ENCODE measurements around the gene SETD3.

SETD3 gene

GRCh38 chr14:99459481-99460100 lies 21.1 kb downstream of the SETD3 start:
- no peak for DNase-seq (ENCODE audit: low read depth)

GRCh38 chr14:99454246-99454645 lies 26.4 kb downstream of the SETD3 start:
- no peak for DNase-seq (ENCODE audit: low read depth)

GRCh38 chr14:99452968-99453367 lies 27.7 kb downstream of the SETD3 start:
- DNase-seq (ENCODE audit: low read depth): no peak

DNA sequence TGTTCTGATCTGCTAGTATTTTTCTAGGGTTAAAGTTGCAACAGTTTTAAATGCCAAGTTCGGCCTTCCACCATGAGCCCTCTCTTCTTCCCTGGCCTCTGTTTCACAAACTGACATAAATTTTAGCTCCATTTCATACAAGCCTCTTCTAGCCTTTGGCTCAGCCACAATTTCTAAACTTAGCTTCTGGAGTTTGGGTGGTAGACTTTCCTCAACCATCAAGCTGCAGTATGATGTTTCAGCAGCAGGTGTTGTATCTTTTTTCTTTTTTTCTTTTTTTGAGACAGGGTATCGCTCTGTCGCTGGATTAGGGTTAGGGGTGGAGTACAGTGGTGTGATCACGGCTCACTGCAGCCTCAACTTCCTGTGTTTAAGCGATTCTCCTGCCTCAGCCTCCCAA lies 29.4 kb downstream of the SETD3 start:
- no peak for DNase-seq (ENCODE audit: low read depth)

DNA sequence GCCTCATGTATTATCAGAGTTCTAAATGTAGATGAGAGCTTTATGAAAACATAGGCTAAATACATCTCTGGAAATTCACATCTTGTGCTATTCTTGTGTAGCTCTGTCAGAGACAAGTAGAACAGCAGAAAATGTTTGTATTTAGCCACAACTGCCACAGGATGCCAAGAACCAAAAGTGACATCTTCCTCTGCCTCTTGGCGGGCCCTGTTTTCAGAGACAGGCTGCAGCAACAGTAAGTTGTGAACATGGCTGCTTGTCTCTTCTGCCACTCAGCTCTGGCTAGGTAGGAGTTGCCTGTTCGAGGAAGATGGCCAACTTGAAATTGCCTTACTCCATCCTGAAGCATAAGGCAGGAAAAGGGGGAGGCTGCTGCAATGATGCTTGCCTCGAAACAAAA lies 30.4 kb downstream of the SETD3 start:
- no peak for DNase-seq (ENCODE audit: low read depth)

- DNase-seq (ENCODE audit: low read depth): no peak
Observed at GRCh38 chr14:99447739-99448138, 32.9 kb downstream of the SETD3 start.

GRCh38 chr14:99445931-99446330 lies 34.7 kb downstream of the SETD3 start:
- no peak for DNase-seq (ENCODE audit: low read depth)

DNA sequence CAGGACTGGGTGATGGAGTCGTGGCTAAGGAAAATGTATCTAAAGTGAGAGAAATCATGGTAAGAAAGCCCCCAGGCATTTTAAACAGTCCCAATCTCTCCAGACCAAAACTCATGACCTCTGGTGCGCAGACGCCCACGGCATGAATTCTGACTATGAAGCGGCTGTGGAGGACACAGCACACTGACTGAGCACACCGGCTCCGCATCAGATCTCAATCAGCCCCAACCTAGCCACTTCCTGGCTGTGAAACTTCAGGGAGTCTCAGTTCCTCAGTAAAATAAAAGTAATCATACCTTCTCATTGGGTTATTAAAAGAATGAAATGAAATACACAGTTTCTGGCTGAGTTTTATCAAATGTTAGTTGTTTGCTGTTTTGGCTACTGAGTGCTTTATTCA lies 38.7 kb downstream of the SETD3 start:
- DNase-seq (ENCODE audit: low read depth): no peak

GRCh38 chr14:99441157-99441870 lies 39.3 kb downstream of the SETD3 start:
- no peak for DNase-seq (ENCODE audit: low read depth)

DNA sequence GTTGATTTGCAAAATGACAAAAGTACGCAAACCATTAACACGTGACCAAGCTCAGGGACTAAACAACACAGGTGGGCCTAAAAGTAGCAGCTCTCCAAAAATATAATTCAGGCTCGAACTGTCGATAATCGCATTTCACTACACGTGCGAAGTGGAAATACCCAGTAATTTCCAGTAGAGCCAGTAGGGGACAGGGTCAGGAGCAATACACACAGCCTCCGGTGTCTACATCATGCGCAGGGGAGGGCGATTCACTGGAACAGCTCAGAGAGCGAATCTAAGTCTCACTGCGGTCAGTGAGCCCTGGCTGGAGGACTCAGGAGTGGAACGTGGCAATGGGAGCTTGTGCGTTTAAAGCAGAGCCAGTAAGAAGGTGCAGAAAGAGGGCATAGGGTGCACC lies 40.4 kb downstream of the SETD3 start:
- DNase-seq (ENCODE audit: low read depth): no peak

GRCh38 chr14:99437706-99438105 lies 43.0 kb downstream of the SETD3 start:
- DNase-seq (ENCODE audit: low read depth): no peak

DNA sequence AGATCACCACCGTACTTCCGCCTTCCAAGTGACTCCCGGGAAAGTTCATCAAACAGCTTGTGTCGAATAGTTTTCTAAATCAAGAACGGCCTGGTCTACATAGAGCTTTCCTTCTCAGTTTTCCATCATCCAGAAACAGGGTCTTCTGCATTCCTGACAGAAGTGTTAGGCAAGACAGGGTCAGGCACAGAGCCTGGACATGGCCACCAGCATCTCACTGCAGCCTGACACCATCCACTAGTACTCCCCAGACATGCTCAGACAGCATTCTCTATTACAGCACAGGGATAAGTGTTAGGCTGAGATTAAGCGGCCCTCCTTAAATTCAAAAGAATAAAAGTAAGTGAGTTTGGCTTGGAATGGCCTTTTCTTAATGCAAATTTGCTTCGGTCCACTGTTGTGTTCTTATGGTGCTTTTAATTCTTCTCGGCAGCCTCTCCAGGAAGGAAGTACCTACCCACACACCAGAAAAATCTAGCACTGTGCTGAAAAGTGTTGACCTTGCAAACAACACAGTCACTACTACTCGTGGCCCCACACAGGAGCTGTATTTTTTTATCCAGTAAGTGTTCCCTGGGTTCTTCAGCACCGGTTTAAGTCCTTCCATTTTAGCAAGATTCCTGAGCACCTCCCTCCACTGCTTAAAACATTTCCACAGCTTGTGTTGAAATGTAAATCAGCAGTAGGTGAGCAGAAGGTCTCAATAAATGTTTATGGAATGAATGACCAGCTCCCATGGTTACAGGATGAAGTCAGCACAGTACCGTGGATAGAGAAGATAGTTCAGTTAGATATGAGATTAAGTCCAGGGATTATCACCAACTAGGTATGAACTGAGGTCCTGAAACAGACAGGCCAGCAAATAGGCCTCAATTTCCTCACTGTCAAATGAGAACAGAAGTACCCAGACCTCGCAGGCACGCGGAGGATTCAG lies 44.1 kb downstream of the SETD3 start:
- DNase-seq (ENCODE audit: low read depth): no peak

DNA sequence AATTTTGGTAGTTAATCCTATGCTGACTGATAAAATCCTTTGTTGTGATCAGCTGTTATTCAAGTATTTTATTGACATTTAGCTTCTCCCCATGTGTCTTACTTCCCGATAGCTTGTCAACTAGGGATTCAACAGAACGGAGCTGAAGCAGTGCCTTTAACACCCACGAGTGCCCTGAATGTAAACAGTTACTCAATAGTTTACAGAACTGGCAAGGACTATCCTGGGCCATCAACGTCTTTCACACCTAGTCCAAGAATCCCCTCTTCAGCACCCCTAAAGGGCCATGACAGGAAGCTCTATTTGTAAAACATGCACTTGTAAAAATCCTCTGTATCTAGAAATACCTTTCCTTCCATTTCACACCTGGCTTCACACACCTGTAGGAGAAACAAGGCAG lies 45.3 kb downstream of the SETD3 start:
- no peak for DNase-seq (ENCODE audit: low read depth)

- DNase-seq (ENCODE audit: low read depth): no peak
Observed at GRCh38 chr14:99432485-99432884, 48.2 kb downstream of the SETD3 start.

DNA sequence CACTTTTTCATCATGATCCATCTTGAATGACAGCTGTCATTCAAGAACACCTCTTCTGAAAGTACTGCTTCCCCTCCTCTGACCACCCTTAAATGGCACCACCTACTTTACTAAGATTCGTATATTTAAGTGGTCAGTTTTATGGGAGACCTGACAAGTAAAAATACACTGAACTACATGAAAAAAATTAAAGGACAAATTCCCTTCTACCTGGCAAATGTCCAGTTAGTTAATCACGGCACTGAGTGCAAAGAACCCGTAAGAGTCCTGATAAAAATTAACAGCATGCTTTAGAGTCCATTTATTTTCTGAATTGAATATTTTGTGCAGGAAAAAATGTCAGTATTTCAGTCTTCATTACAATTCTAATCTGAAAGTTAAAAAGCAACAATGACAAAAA lies 48.7 kb downstream of the SETD3 start:
- DNase-seq (ENCODE audit: low read depth): no peak

DNA sequence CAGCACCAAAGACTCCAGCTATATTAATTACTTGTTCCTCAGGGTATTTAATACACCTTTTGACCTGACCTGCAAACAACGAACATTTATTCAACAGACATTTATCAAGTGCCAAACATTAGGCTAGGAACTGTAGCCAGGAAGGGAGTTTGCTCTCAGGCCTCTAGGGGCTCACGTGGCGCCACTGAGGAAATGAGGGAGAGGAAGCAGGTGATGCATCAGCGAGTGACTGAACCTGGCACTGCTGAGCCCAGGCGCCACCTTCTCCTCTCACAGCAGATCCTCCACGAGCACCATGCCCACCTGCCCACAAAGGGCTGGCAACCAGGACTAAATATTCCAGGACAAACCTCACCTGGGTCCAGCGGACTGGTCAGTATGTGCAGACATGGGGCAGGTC lies 50.2 kb downstream of the SETD3 start:
- no peak for DNase-seq (ENCODE audit: low read depth)

DNA sequence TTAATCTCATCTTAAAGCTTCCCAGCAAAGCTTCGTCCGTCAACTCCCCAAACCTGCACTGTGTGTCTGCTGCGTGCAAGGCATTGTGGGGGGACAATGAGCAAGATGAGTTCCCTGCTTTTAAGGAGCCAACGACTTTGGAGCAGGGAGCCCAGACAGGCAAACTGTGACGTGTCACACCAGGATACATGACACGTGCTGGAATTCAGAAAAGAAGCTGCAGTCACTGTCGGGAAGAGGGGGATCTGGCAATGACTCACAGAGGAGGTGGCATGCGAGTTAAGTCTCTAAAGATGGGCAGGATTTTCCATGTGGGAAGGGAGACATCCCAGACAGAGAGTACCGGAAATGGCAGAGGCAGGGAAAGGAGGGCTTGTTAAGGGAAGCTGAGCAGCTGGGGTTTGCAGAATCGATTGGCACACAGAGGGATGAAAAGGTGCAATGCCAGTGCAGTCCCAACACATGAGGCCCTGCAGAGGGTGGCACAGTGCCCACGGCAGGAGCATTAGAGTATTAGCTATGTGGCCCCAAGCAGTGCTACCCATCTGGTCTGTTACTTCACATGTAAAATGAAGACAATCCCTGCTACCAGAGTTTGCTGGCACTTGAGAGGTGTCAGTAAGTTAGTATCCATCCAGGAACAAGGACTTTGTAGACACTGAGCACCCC lies 52.9 kb downstream of the SETD3 start:
- DNase-seq (ENCODE audit: low read depth): no peak

GRCh38 chr14:99426813-99427346 lies 53.8 kb downstream of the SETD3 start:
- no peak for DNase-seq (ENCODE audit: low read depth)

DNA sequence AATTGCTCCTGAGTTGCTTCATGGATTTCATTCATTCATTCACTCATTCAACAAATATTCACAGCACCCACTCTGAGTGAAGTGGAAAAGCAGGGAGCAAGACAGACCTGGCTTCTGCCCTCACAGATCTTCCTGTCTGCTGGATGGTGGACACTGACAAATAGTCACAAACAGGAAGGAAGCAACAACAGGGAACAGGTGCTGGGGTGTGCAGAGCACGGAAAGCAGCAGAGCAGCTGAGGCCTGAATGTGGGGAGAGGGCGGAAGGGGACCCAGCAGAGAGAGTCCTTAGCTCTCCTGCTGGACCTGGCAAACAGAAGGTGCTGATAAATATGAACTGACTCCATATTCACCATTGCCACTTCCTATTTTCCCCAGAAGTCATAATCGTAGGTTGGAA lies 54.4 kb downstream of the SETD3 start:
- no peak for DNase-seq (ENCODE audit: low read depth)

- no peak for DNase-seq (ENCODE audit: low read depth)
Observed at GRCh38 chr14:99425272-99425681, 55.4 kb downstream of the SETD3 start.

DNA sequence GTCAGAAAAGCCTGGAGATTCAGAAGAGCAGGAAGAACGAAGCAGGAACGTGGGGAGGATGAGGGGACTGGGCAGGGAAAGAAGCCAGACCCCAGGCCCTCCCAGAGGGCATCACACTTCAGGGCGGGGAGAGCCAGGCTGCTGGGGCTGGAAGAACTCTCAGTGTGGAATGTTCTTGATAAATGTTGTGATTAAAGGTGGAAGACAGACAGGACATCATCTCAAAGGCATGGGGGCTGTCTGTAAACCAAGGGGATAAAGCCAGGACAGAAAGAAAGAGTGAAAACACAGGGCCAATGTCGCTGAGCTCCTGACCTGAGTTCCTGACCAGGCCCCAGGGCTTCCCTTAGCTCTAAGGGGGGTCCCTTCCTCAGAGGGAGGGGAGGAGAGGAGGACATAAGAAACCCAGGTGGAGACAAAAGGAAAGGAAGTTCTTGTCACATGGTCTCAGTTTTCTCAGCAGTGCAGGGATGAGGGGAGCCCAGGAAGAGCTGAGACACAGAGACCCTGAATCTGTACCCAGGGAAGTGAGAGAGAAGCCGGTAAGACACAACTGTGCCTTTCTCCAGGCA lies 56.3 kb downstream of the SETD3 start:
- DNase-seq (ENCODE audit: low read depth): no peak

DNA sequence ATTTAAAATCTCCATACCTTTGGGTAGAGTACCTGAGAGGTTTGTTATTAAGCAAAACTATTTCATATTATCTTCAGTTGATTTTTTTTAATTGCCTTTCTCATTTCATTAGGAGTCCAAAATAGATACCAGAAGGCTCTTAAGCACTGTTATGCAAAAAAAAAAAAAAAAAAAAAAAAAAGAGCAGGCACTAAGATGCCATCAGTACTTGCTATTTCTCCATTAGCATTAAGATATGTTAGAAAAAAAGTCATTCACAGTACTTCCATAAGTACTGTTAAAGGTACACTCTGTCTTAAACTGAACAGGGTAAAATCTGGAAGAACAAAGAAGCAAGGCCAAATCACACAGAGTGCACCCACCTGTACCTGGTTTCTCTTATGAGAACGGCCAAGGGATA lies 57.2 kb downstream of the SETD3 start:
- DNase-seq (ENCODE audit: low read depth): no peak

All from stromal cell of bone marrow (primary cell).